ENCODE data around the gene YIF1A.

- no peak for TF ChIP-seq CTCF (IDR thresholded peaks at IDR 0.05)
- no peak for TF ChIP-seq POLR2A (IDR thresholded peaks at IDR 0.05)
- TF ChIP-seq POLR2AphosphoS5 (IDR thresholded peaks at IDR 0.05) = no peak
- TF ChIP-seq EP300 (IDR thresholded peaks at IDR 0.05) = no peak
Measured at GRCh38 chr11:66266378-66267038, 22.4 kb downstream of the YIF1A start.
